ENCODE measurements around the gene GDAP2. TPM values are rescaled to one million over a fixed set of nuclear protein-coding genes. Genes with fewer than 3 reads are reported as not detected.

GDAP2 gene
- total RNA-seq, 4 donors from 2014 or later, result 9.1 to 25.0 (median 16.2) TPM

DNA sequence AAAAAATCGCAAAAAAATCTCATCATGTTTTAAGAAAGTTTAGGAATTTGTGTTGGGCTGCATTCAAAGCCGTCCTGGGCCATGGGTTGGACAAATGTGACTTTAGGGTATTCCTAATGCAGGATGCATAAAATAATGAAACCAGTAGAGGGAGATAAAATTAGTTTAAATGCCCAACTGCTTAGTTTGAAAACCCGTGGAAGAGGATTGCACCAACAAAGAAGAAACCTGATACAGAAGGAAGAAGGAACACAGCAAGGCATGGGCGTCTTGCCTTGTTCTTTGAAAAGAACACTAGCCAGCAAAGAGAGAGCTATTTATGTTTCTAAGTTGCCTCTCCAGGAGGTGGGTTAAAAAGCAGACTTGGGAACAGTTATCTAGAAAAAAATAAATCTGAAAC, 38.1 kb upstream of the GDAP2 start:
- intact Hi-C loops (cut with DNase I), result no loop called here
- no peaks in the 10 kb centered on the region for H3K9me3 ChIP-seq

DNA sequence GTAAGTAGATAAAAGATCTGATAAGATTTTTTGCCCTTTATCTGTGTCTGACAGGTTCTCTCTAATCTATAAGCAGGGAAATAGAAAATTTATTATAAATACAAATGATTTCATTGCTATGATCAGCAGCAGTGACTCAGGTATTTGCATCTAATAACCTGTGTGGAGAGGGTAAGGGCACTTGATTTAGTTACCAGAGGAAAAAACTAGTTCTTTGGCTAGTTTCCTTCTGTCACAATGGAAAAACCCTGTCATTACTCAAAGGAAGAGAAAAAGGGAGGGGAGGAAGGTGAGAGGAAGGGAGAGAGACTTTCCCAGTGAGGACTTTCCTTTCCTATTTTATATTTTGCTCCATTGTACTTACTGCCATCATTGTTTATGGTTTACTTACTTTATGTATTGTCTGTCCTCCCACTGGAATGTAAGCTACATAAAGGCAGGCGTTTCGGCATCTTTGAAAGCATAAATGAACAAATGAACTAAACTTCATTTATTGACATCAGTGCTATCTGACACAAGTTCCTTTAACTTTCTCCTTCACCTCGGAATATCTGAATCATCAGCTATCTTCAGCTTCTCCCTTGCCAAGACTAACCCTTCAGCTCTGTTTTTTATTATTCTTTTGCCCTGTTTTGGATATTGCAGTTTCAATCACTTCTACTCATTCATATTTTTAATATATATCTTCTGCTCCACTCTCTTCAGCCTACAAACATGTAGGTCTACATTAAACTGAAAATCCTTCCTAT, 35.0 kb upstream of the GDAP2 start:
- WGBS, 2 donors, result 79 to 80% methylated on average over 3 of the region's 3 CpGs
- intact Hi-C loops (cut with DNase I), result no loop called here
- H3K27ac ChIP-seq, result no peak overlapping the region
- peaks cover 0 to 43% (median 15%) of the 10 kb centered on the region in 3 donors for H3K36me3 ChIP-seq
- H3K9me3 ChIP-seq, result no peaks in the 10 kb centered on the region
- peaks cover 0 to 12% (median 0%) of the 10 kb centered on the region in 3 donors for H3K4me1 ChIP-seq
- no peak for TF ChIP-seq POLR2A (IDR thresholded peaks at IDR 0.05)
- no peak for TF ChIP-seq CTCF (IDR thresholded peaks at IDR 0.05)
- H3K4me3 ChIP-seq, result no peak overlapping the region
- no peak for DNase-seq
- H3K27me3 ChIP-seq, result no peaks in the 10 kb centered on the region

More for the DNA sequence above, 38.1 kb upstream of the GDAP2 start:
- peaks cover 0 to 25% (median 0%) of the 10 kb centered on the region in 3 donors for H3K4me1 ChIP-seq
- no peak for TF ChIP-seq POLR2A (IDR thresholded peaks at IDR 0.05)
- peak in 2 of 6 experiments; percentile 17 to 39 for TF ChIP-seq CTCF (IDR thresholded peaks at IDR 0.05)
- peaks cover 0 to 5% (median 0%) of the 10 kb centered on the region in 4 donors for H3K27me3 ChIP-seq
- 36 to 51% methylated on average over 4 of the region's 4 CpGs for WGBS, 2 donors
- no peak overlapping the region for H3K4me3 ChIP-seq
- no peak overlapping the region for H3K27ac ChIP-seq
- H3K36me3 ChIP-seq, result peaks cover 0 to 14% (median 0%) of the 10 kb centered on the region in 3 donors
- DNase-seq, result no peak

GRCh38 chr1:117959364-117959763, 29.9 kb upstream of the GDAP2 start:
- Histone ChIP-seq H3K36me3 (peaks cover 0 to 94% (median 26%) of the 10 kb centered on the region in 3 donors), H3K27me3 (no peaks in the 10 kb centered on the region)
- intact Hi-C loops (cut with DNase I), result no loop called here

DNA sequence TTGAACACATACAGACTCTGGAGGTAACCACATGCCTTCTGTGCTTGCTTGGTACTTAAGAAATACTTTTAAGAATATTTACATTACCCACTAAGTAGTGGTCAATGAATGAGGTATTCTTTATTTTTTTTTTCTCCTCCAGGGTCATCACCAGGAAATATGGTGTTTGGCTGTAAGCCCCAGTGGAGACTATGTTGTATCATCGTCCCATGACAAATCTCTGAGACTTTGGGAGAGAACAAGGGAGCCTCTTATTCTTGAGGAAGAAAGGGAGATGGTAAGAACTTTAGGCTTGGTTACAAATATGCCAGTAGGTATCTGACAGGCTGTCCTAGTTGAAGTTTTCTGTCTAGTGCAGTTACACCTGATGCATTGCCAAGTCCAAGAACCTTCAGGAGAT, 23.0 kb upstream of the GDAP2 start:
- Histone ChIP-seq H3K36me3 (peaks cover 0 to 100% (median 37%) of the 10 kb centered on the region in 3 donors), H3K9me3 (no peaks in the 10 kb centered on the region), H3K27ac (no peak overlapping the region), H3K4me1 (no peaks in the 10 kb centered on the region), H3K27me3 (no peaks in the 10 kb centered on the region), H3K4me3 (no peak overlapping the region)
- intact Hi-C loops (cut with DNase I), result no loop called here
- TF ChIP-seq CTCF (IDR thresholded peaks at IDR 0.05) (no peak), POLR2A (IDR thresholded peaks at IDR 0.05) (no peak)
- no peak for DNase-seq
- 87 to 89% methylated on average over 1 of the region's 1 CpG for WGBS, 2 donors

More at GRCh38 chr1:117959364-117959763, 29.9 kb upstream of the GDAP2 start:
- no peak for DNase-seq
- WGBS, 2 donors, result 58 to 62% methylated on average over 3 of the region's 3 CpGs
- TF ChIP-seq CTCF (IDR thresholded peaks at IDR 0.05), result no peak
- no peak for TF ChIP-seq POLR2A (IDR thresholded peaks at IDR 0.05)
- Histone ChIP-seq H3K4me3 (no peak overlapping the region), H3K4me1 (no peaks in the 10 kb centered on the region), H3K9me3 (no peaks in the 10 kb centered on the region), H3K27ac (no peak overlapping the region)

DNA sequence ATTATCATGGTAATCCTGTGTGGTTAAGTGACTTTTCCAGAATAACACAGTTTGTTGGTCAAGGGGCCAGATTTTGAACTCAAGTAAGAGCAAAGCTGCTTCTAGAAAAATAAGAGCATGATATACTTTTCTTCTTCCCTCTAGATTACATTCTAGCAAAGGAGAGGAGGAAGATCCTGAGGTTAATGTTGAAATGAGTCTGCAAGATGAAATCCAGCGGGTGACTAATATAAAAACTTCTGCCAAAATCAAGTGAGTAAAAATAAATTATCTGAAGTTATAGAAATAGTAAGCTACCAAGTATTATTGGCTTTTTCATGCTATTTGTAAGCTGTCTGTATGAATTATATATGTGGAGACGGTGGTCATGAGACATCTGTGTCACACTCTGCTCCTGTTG, 12.9 kb upstream of the GDAP2 start:
- peaks cover 3 to 100% (median 15%) of the 10 kb centered on the region in 3 donors for H3K36me3 ChIP-seq
- WGBS, 2 donors, result 93% methylated on average over 2 of the region's 2 CpGs
- H3K27me3 ChIP-seq, result no peaks in the 10 kb centered on the region
- H3K4me1 ChIP-seq, result no peaks in the 10 kb centered on the region
- DNase-seq, result no peak
- no peak overlapping the region for H3K4me3 ChIP-seq
- no peak overlapping the region for H3K27ac ChIP-seq
- H3K9me3 ChIP-seq, result no peaks in the 10 kb centered on the region
- TF ChIP-seq POLR2A (IDR thresholded peaks at IDR 0.05) (no peak), CTCF (IDR thresholded peaks at IDR 0.05) (no peak)
- intact Hi-C loops (cut with DNase I), result no loop called here
